Caco-2 (cell line): Measurements from ENCODE around the gene KHDRBS1. TPM values are rescaled to one million over a fixed set of nuclear protein-coding genes. Genes with fewer than 3 reads are reported as not detected.

ENCODE experiments used
- BruUV-seq: library from RNA; stranded (reverse); fragments of 400-500 nt; replicated peaks from 2 replicates; lab custom pipeline; 2021; lab: Mats Ljungman, UMichigan
- CTCF ChIA-PET: fragments of 300-600 bp; sonication (Branson Sonifier 250); formaldehyde crosslinking; loops from one replicate; lab custom pipeline; 2022; ENCODE audit warnings: antibody characterized with exemption; lab: Charles Lee
- POLR2A ChIA-PET: fragments of 300-600 bp; sonication (Branson Sonifier 250); formaldehyde crosslinking; loops from one replicate; lab custom pipeline; 2022; ENCODE audit warnings: antibody characterized with exemption; lab: Charles Lee
- DNase-seq, 2 experiments: peaks; one replicate each; pipeline versions ENCODE4 v3.0.0 to v3.0.0-alpha.2; 2020 to 2022
- H3K27me3 ChIP-seq: replicated peaks from 2 replicates; pipeline ENCODE4 v1.6.0; 2011; ENCODE audit warnings: low read length; ENCODE audit not compliant: control insufficient read depth, insufficient read depth
- H3K36me3 ChIP-seq: 2 replicates; pipeline ENCODE4 v1.5.1; 2011; ENCODE audit warnings: low read length; ENCODE audit not compliant: control insufficient read depth, insufficient read depth
- H3K4me1 ChIP-seq: fragments of 250-450 bp; sonication (Bioruptor Pico); 2 replicates; pipeline ENCODE4 v1.5.1; 2020; ENCODE audit warnings: mild to moderate bottlenecking
- H3K4me3 ChIP-seq: 2 replicates; pipeline ENCODE4 v1.5.1; 2011; ENCODE audit warnings: low read depth, mild to moderate bottlenecking, control low read depth, low read length
- H3K9me3 ChIP-seq: fragments of 250-450 bp; sonication (Bioruptor Pico); 2 replicates; pipeline ENCODE4 v1.5.1; 2020; ENCODE audit warnings: mild to moderate bottlenecking, moderate library complexity
- H3K27ac Mint-ChIP-seq: one replicate; pipeline ENCODE4 v1.8.0; 2022; ENCODE audit warnings: mixed read lengths; ENCODE audit not compliant: unreplicated experiment
- H3K27me3 Mint-ChIP-seq: one replicate; pipeline ENCODE4 v1.8.0; 2022; ENCODE audit warnings: mixed read lengths; ENCODE audit not compliant: insufficient read depth, unreplicated experiment
- H3K36me3 Mint-ChIP-seq: one replicate; pipeline ENCODE4 v1.8.0; 2022; ENCODE audit warnings: mild to moderate bottlenecking, mixed read lengths; ENCODE audit not compliant: insufficient read depth, unreplicated experiment
- H3K4me1 Mint-ChIP-seq: one replicate; pipeline ENCODE4 v1.8.0; 2022; ENCODE audit warnings: low read depth, mixed read lengths; ENCODE audit not compliant: unreplicated experiment
- H3K4me3 Mint-ChIP-seq: one replicate; pipeline ENCODE4 v1.8.0; 2022; ENCODE audit warnings: mild to moderate bottlenecking, moderate library complexity, mixed read lengths; ENCODE audit not compliant: unreplicated experiment
- H3K9me3 Mint-ChIP-seq: one replicate; pipeline ENCODE4 v1.8.0; 2022; ENCODE audit warnings: mixed read lengths; ENCODE audit not compliant: unreplicated experiment
- CTCF ChIP-seq, 2 experiments: fragments of 200-600 bp in 1 of 2; IDR thresholded peaks; 1 replicate in 1 of 2; 2 replicates in 1 of 2; pipeline versions ENCODE4 v1.5.1 to v1.8.0; 2011 to 2022; ENCODE audit warnings: antibody characterized with exemption in 1 of 2, control low read depth in 1 of 2, inconsistent platforms in 1 of 2, low read depth in 1 of 2, low read length in 1 of 2, mild to moderate bottlenecking in 1 of 2, moderate library complexity in 1 of 2; ENCODE audit not compliant: insufficient read depth in 1 of 2, severe bottlenecking in 1 of 2, unreplicated experiment in 1 of 2
- intact Hi-C: fragments of 100-400 bp; cut with micrococcal nuclease; formaldehyde crosslinking; loops from one replicate; pipeline ENCODE4 v1.10.0; 2022; ENCODE audit not compliant: unreplicated experiment
- microRNA-seq: library from miRNA; unstranded; fragments of <30 nt; microRNA quantifications from one replicate; pipeline ENCODE4 v1.2.0, GENCODE V29; 2022
- total RNA-seq: library from RNA; stranded (reverse); gene quantifications from 2 replicates; pipeline ENCODE4 v1.2.3, GENCODE V29; 2022

KHDRBS1 gene
- total RNA-seq, 1 experiment from 2014 or later = 137 TPM

DNA sequence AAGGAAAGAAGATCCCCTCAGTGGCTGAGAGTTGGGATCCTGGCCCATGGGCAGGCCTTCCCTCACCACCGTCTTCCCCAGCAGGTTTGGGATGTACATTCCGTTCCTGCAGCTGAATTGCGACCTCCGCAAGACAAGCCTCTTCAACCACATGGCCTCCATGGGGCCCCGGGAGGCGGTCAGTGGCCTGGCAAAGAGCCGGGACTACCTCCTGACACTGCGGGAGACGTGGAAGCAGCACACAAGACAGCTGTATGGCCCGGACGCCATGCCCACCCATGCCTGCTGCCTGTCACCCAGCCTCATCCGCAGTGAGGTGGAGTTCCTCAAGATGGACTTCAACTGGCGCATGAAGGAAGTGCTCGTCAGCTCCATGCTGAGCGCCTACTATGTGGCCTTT is 77.9 kb downstream of the KHDRBS1 start:
- H3K36me3 ChIP-seq = no peaks in the 10 kb centered on the region
- no peak overlapping the region for H3K4me3 ChIP-seq
- DNase-seq = no peak
- Mint-ChIP-seq H3K27ac (no peak overlapping the region), H3K4me3 (no peak overlapping the region), H3K9me3 (no peaks in the 10 kb centered on the region), H3K4me1 (no peaks in the 10 kb centered on the region), H3K36me3 (no peaks in the 10 kb centered on the region), H3K27me3 (no peaks in the 10 kb centered on the region)
- no peaks in the 10 kb centered on the region for H3K27me3 ChIP-seq
- intact Hi-C loops = no loop called here
- TF ChIP-seq CTCF (IDR thresholded peaks at IDR 0.05; ENCODE audit: insufficient read depth in 1 of 2, low read depth in 1 of 2, low read length in 1 of 2, severe bottlenecking in 1 of 2, unreplicated experiment in 1 of 2) = no peak
- POLR2A ChIA-PET = no interaction called here
- BruUV-seq = no TSS peak
- H3K9me3 ChIP-seq = no peaks in the 10 kb centered on the region
- CTCF ChIA-PET = no interaction called here
- H3K4me1 ChIP-seq = no peaks in the 10 kb centered on the region

Small RNAs within 50 kb of the gene (microRNA-seq; reads per million reads assigned to microRNA genes)
- not detected for gene MIR5585

Other genes with a start within 250 kb of the KHDRBS1 start
- gene ADGRB2, start 249.5 kb upstream of the KHDRBS1 start, total RNA-seq = 1.4 and 2.2 TPM in 2 replicates
- 0.26 and 0.66 TPM in 2 replicates for gene SPOCD1, start 197.8 kb upstream of the KHDRBS1 start, total RNA-seq
- 150 and 169 TPM in 2 replicates for gene PTP4A2, start 75.5 kb upstream of the KHDRBS1 start, total RNA-seq
- gene TMEM39B, start 59.1 kb downstream of the KHDRBS1 start, total RNA-seq = 9.8 and 12.1 TPM in 2 replicates
- gene KPNA6, start 94.2 kb downstream of the KHDRBS1 start, total RNA-seq = 49.8 and 52.8 TPM in 2 replicates
- gene TXLNA, start 165.8 kb downstream of the KHDRBS1 start, total RNA-seq = 33.2 and 35.0 TPM in 2 replicates
- gene CCDC28B, start 186.7 kb downstream of the KHDRBS1 start, total RNA-seq = 3.7 and 3.9 TPM in 2 replicates
- gene IQCC, start 191.8 kb downstream of the KHDRBS1 start, total RNA-seq = 3.4 and 3.5 TPM in 2 replicates
- gene DCDC2B, start 195.2 kb downstream of the KHDRBS1 start, total RNA-seq = not detected in 2 replicates
- gene TMEM234, start 208.5 kb downstream of the KHDRBS1 start, total RNA-seq = 11.5 and 12.0 TPM in 2 replicates
- 128 and 153 TPM in 2 replicates for gene EIF3I, start 208.5 kb downstream of the KHDRBS1 start, total RNA-seq
- gene FAM167B, start 233.4 kb downstream of the KHDRBS1 start, total RNA-seq = 0.34 and 0.70 TPM in 2 replicates
- 0.39 TPM in 1 of 2 replicates, not detected in the other for gene LCK, start 237.4 kb downstream of the KHDRBS1 start, total RNA-seq